ENCODE measurements around the gene PVALB. TPM values are rescaled to one million over a fixed set of nuclear protein-coding genes. Genes with fewer than 3 reads are reported as not detected.

PVALB gene
- total and polyA plus RNA-seq, 2 of the 4 experiments (the other 2 are of a cell fraction): not detected

DNA sequence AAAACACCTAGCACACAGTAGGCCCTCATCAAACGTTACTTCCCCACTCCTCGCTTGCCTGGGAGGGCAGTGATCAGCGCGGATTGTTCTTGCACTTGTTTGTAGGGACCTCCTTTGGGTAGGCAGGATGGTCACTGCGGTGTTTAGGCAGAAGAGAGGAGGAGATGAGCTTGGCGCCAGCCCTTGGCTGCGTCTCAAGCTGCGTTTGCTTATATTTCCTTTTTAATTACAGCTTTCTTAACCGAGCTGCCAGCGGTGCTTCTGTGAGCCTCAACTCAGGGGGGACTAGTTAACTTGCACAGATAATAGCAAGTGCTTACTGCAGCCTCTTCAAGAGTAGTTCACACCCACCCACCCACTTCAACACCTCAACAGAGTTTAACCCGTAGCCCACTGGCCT is 56.0 kb downstream of the PVALB start:
- TF ChIP-seq POLR2A (IDR thresholded peaks at IDR 0.05; ENCODE audit: low read depth, low read length) (no peak), NFE2L2 (IDR thresholded peaks at IDR 0.05; ENCODE audit: low read depth, low read length) (no peak), CEBPB (IDR thresholded peaks at IDR 0.05; ENCODE audit: low read depth, low read length) (no peak), MXI1 (IDR thresholded peaks at IDR 0.05; ENCODE audit: borderline replicate concordance, low read depth, low read length) (no peak), SMC3 (IDR thresholded peaks at IDR 0.05; ENCODE audit: low read depth, low read length) (no peak), RFX5 (IDR thresholded peaks at IDR 0.05; ENCODE audit: low read depth, low read length) (no peak), RAD21 (IDR thresholded peaks at IDR 0.05; ENCODE audit: low read length) (no peak), RCOR1 (IDR thresholded peaks at IDR 0.05; ENCODE audit: insufficient replicate concordance, low read length) (no peak), CHD1 (IDR thresholded peaks at IDR 0.05; ENCODE audit: low read depth, low read length) (no peak), BHLHE40 (IDR thresholded peaks at IDR 0.05; ENCODE audit: low read depth, low read length) (no peak), CTCF (conservative IDR thresholded peaks at IDR 0.05; ENCODE audit: low read depth, low read length) (no peak), FOS (IDR thresholded peaks at IDR 0.05; ENCODE audit: low read depth, low read length) (no peak), MAFK (IDR thresholded peaks at IDR 0.05; ENCODE audit: low read depth, low read length) (no peak), MAZ (IDR thresholded peaks at IDR 0.05; ENCODE audit: borderline replicate concordance, low read depth, low read length) (no peak)
- TF ChIP-seq, protein P1, sequence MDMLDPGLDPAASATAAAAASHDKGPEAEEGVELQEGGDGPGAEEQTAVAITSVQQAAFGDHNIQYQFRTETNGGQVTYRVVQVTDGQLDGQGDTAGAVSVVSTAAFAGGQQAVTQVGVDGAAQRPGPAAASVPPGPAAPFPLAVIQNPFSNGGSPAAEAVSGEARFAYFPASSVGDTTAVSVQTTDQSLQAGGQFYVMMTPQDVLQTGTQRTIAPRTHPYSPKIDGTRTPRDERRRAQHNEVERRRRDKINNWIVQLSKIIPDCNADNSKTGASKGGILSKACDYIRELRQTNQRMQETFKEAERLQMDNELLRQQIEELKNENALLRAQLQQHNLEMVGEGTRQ (IDR thresholded peaks at IDR 0.05; ENCODE audit: low read depth, low read length): no peak
- TF ChIP-seq, protein P2, sequence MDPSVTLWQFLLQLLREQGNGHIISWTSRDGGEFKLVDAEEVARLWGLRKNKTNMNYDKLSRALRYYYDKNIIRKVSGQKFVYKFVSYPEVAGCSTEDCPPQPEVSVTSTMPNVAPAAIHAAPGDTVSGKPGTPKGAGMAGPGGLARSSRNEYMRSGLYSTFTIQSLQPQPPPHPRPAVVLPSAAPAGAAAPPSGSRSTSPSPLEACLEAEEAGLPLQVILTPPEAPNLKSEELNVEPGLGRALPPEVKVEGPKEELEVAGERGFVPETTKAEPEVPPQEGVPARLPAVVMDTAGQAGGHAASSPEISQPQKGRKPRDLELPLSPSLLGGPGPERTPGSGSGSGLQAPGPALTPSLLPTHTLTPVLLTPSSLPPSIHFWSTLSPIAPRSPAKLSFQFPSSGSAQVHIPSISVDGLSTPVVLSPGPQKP (IDR thresholded peaks at IDR 0.05; ENCODE audit: borderline replicate concordance, low read depth, low read length): no peak
- no peak overlapping the region for H3K56ac ChIP-seq (ENCODE audit: extremely low read depth, insufficient read depth, low read length)
- H3K4me3 ChIP-seq (ENCODE audit: insufficient read depth, low read depth, low read length): no peak overlapping the region
- H4K20me1 ChIP-seq (ENCODE audit: insufficient read depth, low read length): no peaks in the 10 kb centered on the region; the same call in 1 of the 2 replicates
- no peaks in the 10 kb centered on the region for H3K9me3 ChIP-seq (ENCODE audit: control insufficient read depth, insufficient read depth, low read length)
- no peak overlapping the region for H3K27ac ChIP-seq (ENCODE audit: insufficient read depth, low read length)
- CTCF ChIA-PET: no interaction called here
- H2BK120ac ChIP-seq (ENCODE audit: low read depth, low read length): no peak overlapping the region
- intact Hi-C loops (cut with micrococcal nuclease) (no loop called here), dilution Hi-C loops (cut with HindIII; ENCODE audit: low sequenced_read_pairs, unreplicated experiment) (no loop called here), in situ Hi-C loops (cut with MboI; ENCODE audit: low sequenced_read_pairs) (no loop called here)
- H3K27me3 ChIP-seq (ENCODE audit: control insufficient read depth, insufficient read depth, low read length): peaks cover 2% of the 10 kb centered on the region; the same call in 1 of the 2 replicates
- peaks cover 8% of the 10 kb centered on the region for H3K9me1 ChIP-seq (ENCODE audit: insufficient read depth, low read length)
- no peak overlapping the region for H2BK5ac ChIP-seq (ENCODE audit: low read depth, low read length, poor library complexity, severe bottlenecking)
- H3K79me1 ChIP-seq (ENCODE audit: low read depth in 1 of 2, low read length in 2 of 2): no peaks in the 10 kb centered on the region
- ATAC-seq (ENCODE audit: low read depth) (no peak), DNase-seq (no peak)
- H3K4me2 ChIP-seq (ENCODE audit: low read depth, low read length): no peak overlapping the region
- no peak overlapping the region for H3K18ac ChIP-seq (ENCODE audit: low read depth, low read length)
- H3K23ac ChIP-seq (ENCODE audit: low read depth, low read length): no peak overlapping the region
- WGBS, 2 experiments (ENCODE audit: extremely low coverage in 2 of 2, insufficient read length in 1 of 2): 60% methylated on average over 2 of the region's 11 CpGs; no CpG with 5 or more reads in 1 of the 2 experiments
- no peak overlapping the region for H2AFZ ChIP-seq (replicated peaks; ENCODE audit: low read length, poor library complexity)
- no peak overlapping the region for H2AK5ac ChIP-seq (ENCODE audit: low read depth, low read length)
- no peak overlapping the region for H2BK20ac ChIP-seq (ENCODE audit: low read depth, low read length)
- no peak overlapping the region for H2BK15ac ChIP-seq (ENCODE audit: low read depth, low read length)
- H3K4me1 ChIP-seq (ENCODE audit: control insufficient read depth, insufficient read depth, low read length): peaks cover 4% of the 10 kb centered on the region; the same call in 1 of the 2 replicates
- no peak overlapping the region for H3K4ac ChIP-seq (ENCODE audit: low read depth, low read length)
- no peak overlapping the region for H3K9ac ChIP-seq (ENCODE audit: low read depth, low read length)
- H4K5ac ChIP-seq (ENCODE audit: low read depth, low read length): no peak overlapping the region
- H2AK9ac ChIP-seq (replicated peaks; ENCODE audit: low read depth, low read length, poor library complexity): no peak overlapping the region
- H3K14ac ChIP-seq (replicated peaks; ENCODE audit: low read depth, low read length): no peak overlapping the region
- H4K8ac ChIP-seq (ENCODE audit: low read depth in 2 of 2, low read length in 2 of 2): no peak overlapping the region
- POLR2A ChIA-PET (ENCODE audit: unreplicated experiment): no interaction called here
- H3K36me3 ChIP-seq (ENCODE audit: control insufficient read depth, insufficient read depth, low read length): peaks cover 5% of the 10 kb centered on the region; the same call in 1 of the 2 replicates
- no peak overlapping the region for H4K91ac ChIP-seq (ENCODE audit: insufficient read depth, low read depth, low read length)
- no TSS peak for BruUV-seq (replicated peaks)
